IPS-18c (cell line): ENCODE data around the gene FANCB.

ENCODE experiments used
- H3K4me3 ChIP-seq: 2 replicates; pipeline ENCODE4 v1.7.0; 2013; ENCODE audit warnings: low read depth, mild to moderate bottlenecking, low read length, moderate library complexity; ENCODE audit not compliant: insufficient read depth
- H3K9me3 ChIP-seq: one replicate; pipeline ENCODE4 v1.6.1; 2013; ENCODE audit warnings: mild to moderate bottlenecking, low read length, moderate library complexity; ENCODE audit not compliant: control insufficient read depth, insufficient read depth

FANCB gene

GRCh38 chrX:14871767-14872166, 1.1 kb downstream of the FANCB start:
- H3K9me3 ChIP-seq = no peaks in the 10 kb centered on the region
- no peak overlapping the region for H3K4me3 ChIP-seq

GRCh38 chrX:14865201-14865600, 7.7 kb downstream of the FANCB start:
- no peak overlapping the region for H3K4me3 ChIP-seq
- no peaks in the 10 kb centered on the region for H3K9me3 ChIP-seq

- H3K9me3 ChIP-seq = no peaks in the 10 kb centered on the region
- H3K4me3 ChIP-seq = no peak overlapping the region
These were observed 8.2 kb downstream of the FANCB start for GRCh38 chrX:14864631-14865030.

- peaks cover 2% of the 10 kb centered on the region for H3K9me3 ChIP-seq
- H3K4me3 ChIP-seq = no peak overlapping the region
These were observed 21.3 kb downstream of the FANCB start for GRCh38 chrX:14851526-14851925.

- H3K4me3 ChIP-seq = no peak overlapping the region
- H3K9me3 ChIP-seq = no peaks in the 10 kb centered on the region
These were observed 29.2 kb downstream of the FANCB start for GRCh38 chrX:14843666-14844065.

GRCh38 chrX:14837155-14837554, 35.7 kb downstream of the FANCB start:
- H3K4me3 ChIP-seq = no peak overlapping the region

GRCh38 chrX:14832586-14832985, 40.3 kb downstream of the FANCB start:
- Histone ChIP-seq H3K9me3 (peaks cover 2% of the 10 kb centered on the region), H3K4me3 (no peak overlapping the region)

More at GRCh38 chrX:14837155-14837554, 35.7 kb downstream of the FANCB start:
- H3K9me3 ChIP-seq = no peaks in the 10 kb centered on the region

- no peak overlapping the region for H3K4me3 ChIP-seq
- peaks cover 2% of the 10 kb centered on the region for H3K9me3 ChIP-seq
These were observed 40.7 kb downstream of the FANCB start for GRCh38 chrX:14832151-14832550.

GRCh38 chrX:14829643-14830042, 43.2 kb downstream of the FANCB start:
- H3K4me3 ChIP-seq = no peak overlapping the region
- peaks cover 2% of the 10 kb centered on the region for H3K9me3 ChIP-seq

- no peak overlapping the region for H3K4me3 ChIP-seq
- H3K9me3 ChIP-seq = peaks cover 2% of the 10 kb centered on the region
These were observed 46.5 kb downstream of the FANCB start for GRCh38 chrX:14826319-14826718.

- Histone ChIP-seq H3K4me3 (no peak overlapping the region), H3K9me3 (peaks cover 2% of the 10 kb centered on the region)
These were observed 47.0 kb downstream of the FANCB start for GRCh38 chrX:14825851-14826250.

GRCh38 chrX:14819769-14820168, 53.1 kb downstream of the FANCB start:
- H3K9me3 ChIP-seq = no peaks in the 10 kb centered on the region
- H3K4me3 ChIP-seq = no peak overlapping the region

- H3K9me3 ChIP-seq = no peaks in the 10 kb centered on the region
- no peak overlapping the region for H3K4me3 ChIP-seq
These were observed 55.3 kb downstream of the FANCB start for GRCh38 chrX:14817571-14817970.

- H3K4me3 ChIP-seq = no peak overlapping the region
- peaks cover 3% of the 10 kb centered on the region for H3K9me3 ChIP-seq
These were observed 69.7 kb downstream of the FANCB start for GRCh38 chrX:14802943-14803710.

- Histone ChIP-seq H3K9me3 (peaks cover 3% of the 10 kb centered on the region), H3K4me3 (no peak overlapping the region)
These were observed 71.7 kb downstream of the FANCB start for GRCh38 chrX:14801136-14801535.

GRCh38 chrX:14798805-14799397, 74.0 kb downstream of the FANCB start:
- H3K4me3 ChIP-seq = no peak overlapping the region

More at GRCh38 chrX:14798805-14799397, 74.0 kb downstream of the FANCB start:
- H3K9me3 ChIP-seq = no peaks in the 10 kb centered on the region
